OCI-M1 (cell line): ENCODE data around the gene BRAF.
"Not testable (repeated sequence)": the region's sequence is repeated elsewhere in the genome, so short reads cannot be mapped to it uniquely, and the experiment has no call there.

Experiments
- DNase-seq: peaks from one replicate; lab custom pipeline; 2025; lab: John Stamatoyannopoulos, UW

BRAF gene

GRCh38 chr7:140680886-140681285 is 243.8 kb downstream of the BRAF start:
- DNase-seq, result no peak

DNA sequence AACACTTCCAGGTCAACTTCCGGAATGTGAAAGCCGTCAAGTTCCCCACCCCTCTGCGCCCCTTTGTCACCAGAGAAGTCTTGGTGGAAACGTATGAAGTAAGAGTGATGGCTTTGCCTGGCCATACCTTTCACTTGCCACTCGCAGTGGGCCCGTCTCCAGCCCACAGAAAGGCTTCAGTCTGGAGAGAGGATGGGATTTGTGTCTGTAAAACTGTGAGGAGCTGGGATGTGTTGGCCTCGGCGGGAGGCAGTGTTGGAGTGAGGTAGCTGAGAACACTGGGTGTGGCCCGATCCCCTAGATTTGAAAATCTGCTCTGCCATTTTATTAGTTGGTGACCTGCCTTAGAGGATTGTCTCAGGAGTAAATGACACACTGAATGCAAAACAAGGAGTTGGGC is 245.5 kb downstream of the BRAF start:
- DNase-seq, result no peak

GRCh38 chr7:140678816-140679130 is 246.0 kb downstream of the BRAF start:
- DNase-seq, result no peak

DNA sequence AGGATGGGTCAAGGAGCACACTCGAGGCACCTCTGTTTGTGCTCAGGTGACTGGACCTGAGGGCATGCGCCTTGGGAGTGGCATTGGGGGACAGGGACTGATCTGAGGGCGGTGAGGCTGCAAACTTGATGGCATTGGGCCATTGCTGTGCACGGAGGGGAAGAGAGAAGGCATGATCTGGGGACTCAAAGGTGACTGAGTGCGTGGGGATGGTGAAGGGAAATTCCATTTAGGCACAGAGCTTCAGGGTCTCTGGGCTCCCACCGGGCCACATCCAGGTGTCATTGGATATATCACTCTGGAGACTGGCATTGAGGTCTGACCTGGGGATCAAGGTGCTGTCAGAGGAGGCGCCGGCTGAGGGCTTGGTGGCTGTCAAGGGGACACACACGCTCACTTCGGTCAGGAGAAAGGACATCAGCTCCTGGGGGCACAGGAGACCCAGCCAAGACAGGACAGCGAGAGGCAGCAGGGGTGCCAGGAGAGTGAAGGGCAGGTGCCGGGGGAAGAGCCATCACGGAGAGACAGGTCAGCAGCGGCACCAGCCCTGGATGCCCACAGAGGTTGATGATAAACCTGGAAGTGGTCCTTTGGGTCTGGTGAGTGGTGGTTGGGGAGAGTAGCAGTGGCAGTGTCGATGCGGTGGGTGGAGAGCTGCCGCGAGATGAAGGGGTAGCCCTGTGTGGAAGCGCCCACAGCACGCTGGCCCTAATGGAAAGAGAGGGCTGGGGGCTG is 246.5 kb downstream of the BRAF start:
- no peak for DNase-seq

- no peak for DNase-seq
Observed at GRCh38 chr7:140677496-140677895, 247.2 kb downstream of the BRAF start.

- DNase-seq, result not testable (repeated sequence)
Observed at GRCh38 chr7:140676956-140677355, 247.8 kb downstream of the BRAF start.

- no peak for DNase-seq
Observed at GRCh38 chr7:140676306-140676705, 248.4 kb downstream of the BRAF start.

GRCh38 chr7:140675726-140676125 is 249.0 kb downstream of the BRAF start:
- no peak for DNase-seq

DNA sequence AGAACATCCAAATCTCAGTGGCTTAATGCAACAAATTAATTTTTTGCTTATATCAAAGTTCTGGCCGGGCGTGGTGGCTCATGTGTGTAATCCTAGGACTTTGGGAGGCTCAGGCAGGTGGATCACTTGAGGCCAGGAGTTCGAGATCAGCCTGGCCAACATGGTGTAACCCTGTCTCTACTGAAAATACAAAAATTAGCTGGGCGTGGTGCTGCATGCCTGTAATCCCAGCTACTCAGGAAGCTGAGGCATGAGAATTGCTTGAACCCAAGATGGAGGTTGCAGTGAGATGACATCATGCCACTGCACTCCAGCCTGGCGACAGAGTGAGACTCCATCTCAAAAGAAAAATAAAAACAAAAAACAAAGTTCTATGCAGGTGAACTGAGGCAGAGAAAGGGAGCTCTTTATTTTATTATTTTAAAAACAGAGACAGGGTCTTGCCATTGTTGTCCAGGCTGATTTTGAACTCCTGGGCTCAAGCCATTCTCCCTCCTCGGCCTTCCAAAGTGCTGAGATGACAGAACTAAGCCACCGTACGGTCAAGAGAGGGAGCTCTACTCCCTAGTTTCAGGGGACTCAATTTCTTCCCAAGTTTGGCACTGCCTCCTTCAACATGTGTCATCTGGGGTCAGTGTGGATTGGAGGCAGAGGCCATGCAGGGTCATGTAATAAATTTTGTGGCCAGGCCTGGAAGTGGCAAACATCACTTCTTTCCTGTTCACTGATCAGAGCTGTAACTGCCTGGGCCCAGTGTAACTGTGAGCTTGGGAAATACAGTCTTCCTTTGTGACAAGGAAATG is 249.6 kb downstream of the BRAF start:
- peak; percentile 69 for DNase-seq

GRCh38 chr7:140674356-140674800 is 250.4 kb downstream of the BRAF start:
- DNase-seq, result no peak

DNA sequence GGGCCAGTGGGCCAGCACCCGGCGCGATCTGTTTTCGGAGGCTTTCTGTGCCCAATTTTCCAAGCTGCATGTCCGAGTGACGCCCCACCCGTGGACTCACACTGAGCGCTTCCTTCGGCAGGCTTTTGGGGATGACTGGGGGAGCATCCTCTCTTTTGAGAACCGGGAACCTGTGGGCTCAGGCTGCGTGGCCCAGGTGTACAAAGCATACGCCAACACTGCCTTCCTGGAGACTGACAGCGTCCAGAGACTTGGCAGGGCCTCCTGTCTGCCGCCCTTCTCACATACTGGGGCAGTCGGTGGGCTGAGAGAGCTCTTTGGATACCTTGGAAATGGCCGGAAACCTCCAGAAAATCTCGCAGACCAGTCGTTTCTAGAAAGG is 251.0 kb downstream of the BRAF start:
- DNase-seq, result no peak

- peak; percentile 47 for DNase-seq
Observed at GRCh38 chr7:140673063-140673773, 251.5 kb downstream of the BRAF start.

DNA sequence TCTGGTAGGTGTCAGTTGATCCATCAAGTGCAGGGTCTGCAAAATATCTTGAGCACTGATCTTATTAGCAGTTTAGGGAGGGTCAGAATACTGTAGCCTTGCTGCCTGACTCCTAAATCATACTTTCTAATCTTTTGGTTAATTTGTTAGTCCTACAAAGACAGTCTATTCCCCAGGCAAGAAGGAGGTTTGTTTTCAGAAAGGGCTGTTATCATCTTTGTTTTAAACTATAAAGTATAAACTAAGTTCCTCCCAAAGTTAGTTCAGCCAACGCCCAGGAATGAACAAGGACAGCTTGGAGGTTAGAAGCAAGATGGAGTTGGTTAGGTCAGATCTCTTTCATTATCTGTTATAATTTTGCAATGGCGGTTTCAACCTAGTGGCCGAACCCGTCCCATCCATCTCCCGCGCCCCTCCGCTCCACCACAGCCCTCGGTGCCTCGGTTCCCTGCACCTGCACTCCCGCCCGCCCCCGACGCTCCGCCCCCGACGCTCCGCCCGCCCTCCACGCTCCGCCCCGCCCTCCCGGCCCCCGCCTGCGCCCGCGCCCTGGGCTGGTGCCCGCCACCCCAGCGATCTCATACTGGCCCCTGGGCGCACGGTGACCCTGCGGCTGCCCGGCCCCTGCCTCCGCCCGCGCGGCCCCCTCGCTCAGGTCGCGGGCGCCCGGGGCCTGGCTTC is 252.2 kb downstream of the BRAF start, which contains the start of gene ADCK2:
TSS of gene ADCK2 (plus strand) at position 564 of the 681 bp plus-strand sequence. CDS start 386 bp downstream, outside the sequence.
- peak; percentile 47 for DNase-seq

DNA sequence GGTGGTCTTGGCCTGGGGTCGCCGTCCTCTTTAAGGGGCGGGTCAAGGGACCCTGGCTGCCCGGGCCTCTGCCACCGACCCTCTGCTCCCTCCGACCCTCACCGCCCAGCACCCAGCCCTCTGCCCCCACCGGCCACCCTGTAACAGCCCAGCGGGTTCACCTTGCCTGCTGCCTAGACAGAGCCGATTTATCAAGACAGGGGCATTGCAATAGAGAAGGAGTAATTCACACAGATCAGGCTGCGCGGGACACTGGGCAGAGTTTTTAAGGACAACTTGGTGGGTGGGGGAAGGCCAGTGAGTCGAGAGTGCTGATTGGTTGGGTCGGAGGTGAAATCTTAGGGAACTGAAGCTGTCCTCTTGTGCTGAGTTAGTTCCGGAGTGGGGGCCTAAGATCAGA is 252.8 kb downstream of the BRAF start:
- DNase-seq, result no peak

DNA sequence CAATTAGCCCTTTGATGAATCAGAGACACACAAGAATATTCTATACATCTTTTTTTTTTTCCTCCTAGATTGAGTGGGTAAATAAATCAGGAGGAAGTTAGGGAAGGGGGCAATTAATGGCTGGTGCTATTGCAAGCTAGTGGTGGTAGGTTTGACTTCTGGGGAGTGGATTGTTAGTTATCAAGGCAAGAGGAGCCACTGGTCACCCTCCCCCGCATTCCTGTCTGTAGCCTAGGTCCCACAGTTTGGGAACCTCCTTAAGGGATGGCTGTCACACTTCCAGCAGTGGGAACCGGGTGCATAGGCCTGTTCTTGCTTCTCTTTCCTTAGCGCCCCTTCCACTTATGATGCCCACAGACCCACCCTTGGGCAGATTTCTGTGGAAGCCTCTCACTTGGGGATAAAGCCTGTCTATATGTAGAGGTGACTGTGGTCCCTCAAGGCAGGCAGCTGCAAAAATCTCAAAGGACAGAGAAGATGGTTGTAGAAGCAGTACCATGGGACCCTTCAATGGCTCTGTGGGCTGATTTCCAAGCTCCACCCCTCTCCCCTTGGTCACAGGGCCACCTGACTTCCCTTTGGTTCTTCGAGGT is 254.3 kb downstream of the BRAF start:
- no peak for DNase-seq

DNA sequence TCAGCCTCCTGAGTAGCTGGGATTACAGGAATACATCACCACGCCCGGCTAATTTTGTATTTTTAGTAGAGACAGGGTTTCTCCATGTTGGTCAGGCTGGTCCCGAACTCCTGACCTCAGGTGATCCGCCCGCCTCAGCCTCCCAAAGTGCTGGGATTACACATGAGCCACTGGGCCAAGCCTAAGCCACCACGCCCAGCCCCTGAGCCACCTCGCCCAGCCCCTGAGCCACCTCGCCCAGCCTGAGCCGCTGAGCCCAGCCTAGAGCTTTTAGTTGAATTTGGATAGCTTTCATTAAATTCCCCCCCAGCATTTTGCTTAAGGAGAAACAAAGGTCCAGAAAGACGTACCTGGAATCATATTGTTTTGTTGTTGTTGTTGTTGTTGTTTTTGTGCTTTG is 254.9 kb downstream of the BRAF start:
- not testable (repeated sequence) for DNase-seq

DNA sequence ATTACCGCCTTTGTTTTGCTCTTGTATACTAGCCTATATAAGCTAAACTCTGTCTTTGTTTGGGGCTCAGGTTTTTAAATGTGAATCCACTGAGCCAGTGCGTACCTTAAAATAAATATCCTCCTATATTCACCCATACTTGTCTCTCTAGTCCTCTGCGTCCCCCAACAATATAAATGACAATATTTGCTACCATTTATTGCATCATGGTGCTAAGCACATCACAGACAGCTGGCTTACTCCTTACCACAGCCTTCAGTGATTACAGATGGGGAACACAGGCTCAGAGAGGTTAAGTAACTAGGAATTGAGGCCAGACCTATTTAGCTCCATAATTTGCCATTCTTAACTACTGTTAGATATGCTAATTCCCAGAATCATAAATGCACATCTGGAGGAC is 255.4 kb downstream of the BRAF start:
- DNase-seq, result no peak
